Left renal cortex interstitium (tissue), 4 donors: Measurements from ENCODE around the gene ABHD12. TPM values are rescaled to one million over a fixed set of nuclear protein-coding genes. Genes with fewer than 3 reads are reported as not detected.

ENCODE experiments used
- polyA plus RNA-seq, 4 donors: library from polyadenylated mRNA; unstranded; fragments of 120-200 nt; gene quantifications; one replicate each; pipeline ENCODE4 v1.2.1, GENCODE V29; 2013; ENCODE audit not compliant: insufficient read length in 4 of 4

Gene ABHD12
- polyA plus RNA-seq, 4 donors, result 47.3 to 61.4 (median 54.6) TPM

Other genes starting within 250 kb of the ABHD12 start
- gene ENTPD6, start 195.1 kb downstream of the ABHD12 start, polyA plus RNA-seq, result 10 to 100 TPM; 38.6 to 53.0 (median 46.4) TPM
- 10 to 100 TPM; 43.3 to 54.2 (median 49.5) TPM for gene PYGB, start 142.8 kb downstream of the ABHD12 start, polyA plus RNA-seq
- 10 to 100 TPM; 17.5 to 24.4 (median 20.9) TPM for gene GINS1, start 16.8 kb upstream of the ABHD12 start, polyA plus RNA-seq
- gene NINL, start 194.7 kb upstream of the ABHD12 start, polyA plus RNA-seq, result 10 to 100 TPM; 32.4 to 65.0 (median 45.4) TPM
- gene NANP, start 233.2 kb upstream of the ABHD12 start, polyA plus RNA-seq, result 1 to 10 TPM; 5.5 to 5.9 (median 5.8) TPM